Endothelial cell of umbilical vein (primary cell): Measurements from ENCODE around the gene APOH.
A peak's percentile ranks its signal among the peaks of the same experiment; 100 is the strongest.

ENCODE experiments used
- CTCF ChIP-seq, 2 donors: IDR thresholded peaks; 1 replicate in 1 of 2; 2 replicates in 1 of 2; pipeline ENCODE4 v1.5.1; 2011; ENCODE audit warnings: low read length in 2 of 2, mild to moderate bottlenecking in 2 of 2, moderate library complexity in 2 of 2, control low read depth in 1 of 2, inconsistent platforms in 1 of 2, low read depth in 1 of 2; ENCODE audit not compliant: insufficient read depth in 1 of 2; ENCODE audit errors: extremely low read depth in 1 of 2
- MAX ChIP-seq: IDR thresholded peaks from 2 replicates; pipeline ENCODE4 v1.6.1; 2011; ENCODE audit not compliant: insufficient read depth, insufficient read length

- peak; percentile 81 for TF ChIP-seq MAX
- peak; percentile 67 to 70 for TF ChIP-seq CTCF (IDR thresholded peaks at IDR 0.05; ENCODE audit: extremely low read depth in 1 of 2, insufficient read depth in 1 of 2, low read depth in 1 of 2, low read length in 2 of 2)
Observed at GRCh38 chr17:66200685-66201092, 28.5 kb downstream of the APOH start.
